IMR-90 (cell line): Measurements from ENCODE around the gene ACACA. TPM values are rescaled to one million over a fixed set of nuclear protein-coding genes. Genes with fewer than 3 reads are reported as not detected.

Experiments used
- ATAC-seq: fragments of 200-7000 bp; cut with Tn5 transposase; 2 replicates; pipeline ENCODE4 v1.9.1; 2020; ENCODE audit warnings: low read depth, mild to moderate bottlenecking, moderate library complexity
- BruUV-seq: library from RNA; stranded (reverse); fragments of 400-500 nt; replicated peaks from 2 replicates; lab custom pipeline; 2021; lab: Mats Ljungman, UMichigan
- CTCF ChIA-PET: fragments of 300-600 bp; formaldehyde crosslinking; extraction: SDS; loops from one replicate; lab custom pipeline; 2021; ENCODE audit warnings: antibody characterized with exemption; lab: Yijun Ruan, JAX
- POLR2A ChIA-PET: fragments of 300-600 bp; sonication (Branson Sonifier 250); formaldehyde crosslinking; loops from one replicate; lab custom pipeline; 2022; ENCODE audit warnings: antibody characterized with exemption; ENCODE audit not compliant: unreplicated experiment; lab: Charles Lee
- DNase-seq: peaks from one replicate; pipeline ENCODE4 v3.0.0; 2013
- H2AFZ ChIP-seq: replicated peaks from 2 replicates; pipeline ENCODE3; 2013; ENCODE audit warnings: low read length, mild to moderate bottlenecking; ENCODE audit not compliant: poor library complexity
- H2AK5ac ChIP-seq: 2 replicates; pipeline ENCODE4 v1.6.1; 2013; ENCODE audit warnings: low read depth, low read length, inconsistent platforms
- H2AK9ac ChIP-seq: replicated peaks from 2 replicates; pipeline ENCODE3; 2013; ENCODE audit warnings: mild to moderate bottlenecking, low read depth, low read length, moderate library complexity; ENCODE audit not compliant: poor library complexity
- H2BK120ac ChIP-seq: 2 replicates; pipeline ENCODE4 v1.6.1; 2013; ENCODE audit warnings: low read depth, low read length, inconsistent platforms
- H2BK15ac ChIP-seq: 3 replicates; pipeline ENCODE4 v1.6.1; 2013; ENCODE audit warnings: low read depth, low read length, inconsistent platforms
- H2BK20ac ChIP-seq: 2 replicates; pipeline ENCODE4 v1.6.1; 2013; ENCODE audit warnings: low read depth, mild to moderate bottlenecking, inconsistent platforms, low read length, moderate library complexity
- H2BK5ac ChIP-seq: 2 replicates; pipeline ENCODE4 v1.6.1; 2013; ENCODE audit warnings: mild to moderate bottlenecking, low read depth, low read length, inconsistent platforms; ENCODE audit not compliant: poor library complexity, severe bottlenecking
- H3K14ac ChIP-seq: replicated peaks from 2 replicates; pipeline ENCODE4 v1.6.1; 2013; ENCODE audit warnings: low read depth, low read length, inconsistent platforms
- H3K18ac ChIP-seq: 2 replicates; pipeline ENCODE4 v1.6.1; 2013; ENCODE audit warnings: low read depth, low read length, control low read depth
- H3K23ac ChIP-seq: 2 replicates; pipeline ENCODE4 v1.6.1; 2013; ENCODE audit warnings: low read depth, low read length, inconsistent platforms
- H3K27ac ChIP-seq: 2 replicates; pipeline ENCODE4 v1.5.1; 2013; ENCODE audit warnings: mild to moderate bottlenecking, control low read depth, low read length; ENCODE audit not compliant: insufficient read depth
- H3K27me3 ChIP-seq: 2 replicates; pipeline ENCODE4 v1.6.1; 2013; ENCODE audit warnings: low read length; ENCODE audit not compliant: control insufficient read depth, insufficient read depth
- H3K36me3 ChIP-seq: 2 replicates; pipeline ENCODE4 v1.6.1; 2013; ENCODE audit warnings: low read length, mixed read lengths; ENCODE audit not compliant: control insufficient read depth, insufficient read depth
- H3K4ac ChIP-seq: 2 replicates; pipeline ENCODE4 v1.6.1; 2013; ENCODE audit warnings: low read depth, low read length, inconsistent platforms
- H3K4me1 ChIP-seq: 2 replicates; pipeline ENCODE4 v1.6.1; 2013; ENCODE audit warnings: low read length, mixed read lengths; ENCODE audit not compliant: control insufficient read depth, insufficient read depth
- H3K4me2 ChIP-seq: 2 replicates; pipeline ENCODE4 v1.6.1; 2013; ENCODE audit warnings: low read depth, mild to moderate bottlenecking, control low read depth, low read length, moderate library complexity
- H3K4me3 ChIP-seq: 2 replicates; pipeline ENCODE4 v1.5.1; 2013; ENCODE audit warnings: low read depth, mild to moderate bottlenecking, control low read depth, low read length, moderate library complexity; ENCODE audit not compliant: insufficient read depth
- H3K56ac ChIP-seq: 2 replicates; pipeline ENCODE4 v1.6.1; 2013; ENCODE audit warnings: low read length, inconsistent platforms; ENCODE audit not compliant: insufficient read depth; ENCODE audit errors: extremely low read depth
- H3K79me1 ChIP-seq, 2 experiments: 2 replicates each; pipeline ENCODE4 v1.6.1; 2013; ENCODE audit warnings: low read length in 2 of 2, inconsistent platforms in 1 of 2, low read depth in 1 of 2
- H3K9ac ChIP-seq: 2 replicates; pipeline ENCODE4 v1.6.1; 2013; ENCODE audit warnings: low read depth, low read length, control low read depth
- H3K9me1 ChIP-seq: 2 replicates; pipeline ENCODE4 v1.6.1; 2013; ENCODE audit warnings: low read length, inconsistent platforms; ENCODE audit not compliant: insufficient read depth
- H3K9me3 ChIP-seq: 2 replicates; pipeline ENCODE4 v1.6.1; 2013; ENCODE audit warnings: low read length; ENCODE audit not compliant: control insufficient read depth, insufficient read depth
- H4K20me1 ChIP-seq: 2 replicates; pipeline ENCODE4 v1.6.1; 2013; ENCODE audit warnings: low read length, inconsistent platforms; ENCODE audit not compliant: insufficient read depth
- H4K5ac ChIP-seq: 2 replicates; pipeline ENCODE4 v1.6.1; 2013; ENCODE audit warnings: mild to moderate bottlenecking, low read depth, low read length, control low read depth
- H4K8ac ChIP-seq, 2 experiments: 2 replicates each; pipeline ENCODE4 v1.6.1; 2013; ENCODE audit warnings: low read depth in 2 of 2, low read length in 2 of 2, control low read depth in 1 of 2, inconsistent platforms in 1 of 2
- H4K91ac ChIP-seq: 2 replicates; pipeline ENCODE4 v1.6.1; 2013; ENCODE audit warnings: low read depth, low read length, inconsistent platforms; ENCODE audit not compliant: insufficient read depth
- CEBPB ChIP-seq: IDR thresholded peaks from 2 replicates; pipeline ENCODE4 v1.6.1; 2012; ENCODE audit warnings: low read depth, low read length, improper control_type of control experiment
- CHD1 ChIP-seq: IDR thresholded peaks from 2 replicates; pipeline ENCODE4 v1.6.1; 2012; ENCODE audit warnings: low read depth, low read length, improper control_type of control experiment
- MAZ ChIP-seq: IDR thresholded peaks from 2 replicates; pipeline ENCODE4 v1.6.1; 2012; ENCODE audit warnings: low read depth, mild to moderate bottlenecking, low read length, improper control_type of control experiment, moderate library complexity, borderline replicate concordance
- NFE2L2 ChIP-seq: fragments of 150-350 bp; IDR thresholded peaks from 2 replicates; pipeline ENCODE4 v1.6.1; 2016; ENCODE audit warnings: low read depth, mild to moderate bottlenecking, low read length
- POLR2A ChIP-seq: IDR thresholded peaks from 2 replicates; pipeline ENCODE4 v1.6.1; 2012; ENCODE audit warnings: mild to moderate bottlenecking, low read depth, low read length
- SMC3 ChIP-seq: fragments of 150-350 bp; IDR thresholded peaks from 2 replicates; pipeline ENCODE4 v1.6.1; 2016; ENCODE audit warnings: low read depth, mild to moderate bottlenecking, antibody characterized with exemption, low read length, moderate library complexity
- WGBS, 2 experiments: methylation state at CpG; one replicate each; pipeline versions ENCODE4 v1.1.5 to v1.1.7; 2013; ENCODE audit warnings: missing lambda C conversion rate in 2 of 2; ENCODE audit not compliant: insufficient read length in 1 of 2; ENCODE audit errors: extremely low coverage in 2 of 2; 5-methylcytosine and 5-hydroxymethylcytosine counted together
- dilution Hi-C: fragments of 300-500 bp; cut with HindIII; formaldehyde crosslinking; loops from one replicate; pipeline ENCODE4 v1.14.3; 2018; ENCODE audit warnings: low sequenced_read_pairs; ENCODE audit not compliant: unreplicated experiment
- in situ Hi-C: fragments of 300-500 bp; cut with MboI; formaldehyde crosslinking; loops from 3 replicates; pipeline ENCODE4 v1.14.3; 2019; ENCODE audit warnings: low sequenced_read_pairs, inconsistent platforms, mixed read lengths
- intact Hi-C: fragments of 100-400 bp; cut with micrococcal nuclease; formaldehyde crosslinking; loops from 2 replicates; pipeline ENCODE4 v1.10.0; 2022
- polyA plus RNA-seq, 3 experiments: library from polyadenylated mRNA; depleted of rRNA; stranded (reverse); fragments of >200 nt; gene quantifications; 2 replicates each; pipeline ENCODE4 v1.2.3, GENCODE V29; 2012; ENCODE audit warnings: low replicate concordance in 1 of 3
- total RNA-seq: library from RNA; depleted of rRNA; stranded (reverse); fragments of >200 nt; gene quantifications from 2 replicates; pipeline ENCODE4 v1.2.3, GENCODE V29; 2012
- TF ChIP-seq, protein P1 (sequence below): fragments of 150-350 bp; IDR thresholded peaks from 2 replicates; pipeline ENCODE4 v1.6.1; 2017; ENCODE audit warnings: mild to moderate bottlenecking, antibody characterized with exemption, low read length, low read depth

ACACA gene
- total and polyA plus RNA-seq, 2 of the 4 experiments (the other 2 are of a cell fraction), result 21.3 to 39.1 TPM

DNA sequence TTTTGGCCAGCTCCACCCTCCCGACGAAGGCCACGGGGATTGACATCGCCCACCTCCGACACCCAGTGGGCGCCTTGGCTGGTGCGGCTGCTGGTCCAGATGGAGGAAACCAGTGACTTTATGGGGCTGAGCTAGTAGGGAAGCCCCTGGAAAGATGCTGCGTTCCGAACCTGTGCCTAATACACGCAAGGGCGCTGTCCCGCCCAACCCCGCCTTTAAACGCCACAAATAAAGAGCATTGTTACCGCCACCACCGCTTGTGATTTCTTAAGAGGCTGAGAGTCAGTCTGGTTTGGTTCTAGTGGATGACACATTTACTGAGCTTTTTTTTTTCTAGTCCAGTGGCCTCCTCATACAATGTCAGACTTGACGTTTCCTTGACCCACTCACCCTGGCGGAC, 350.0 kb downstream of the ACACA start:
- ATAC-seq (no peak), DNase-seq (no peak)
- Histone ChIP-seq H4K20me1 (no peaks in the 10 kb centered on the region), H3K18ac (no peak overlapping the region), H3K27ac (no peak overlapping the region), H2BK20ac (no peak overlapping the region), H2AK9ac (no peak overlapping the region), H4K91ac (no peak overlapping the region), H2AFZ (no peak overlapping the region), H4K5ac (no peak overlapping the region), H3K23ac (no peak overlapping the region), H3K36me3 (peaks cover 9% of the 10 kb centered on the region), H3K4me3 (no peak overlapping the region), H3K9ac (no peak overlapping the region), H3K27me3 (no peaks in the 10 kb centered on the region), H3K4me1 (peaks cover 3% of the 10 kb centered on the region; the same call in 1 of the 2 replicates), H2BK5ac (no peak overlapping the region), H2AK5ac (no peak overlapping the region), H3K14ac (no peak overlapping the region), H3K9me3 (no peaks in the 10 kb centered on the region), H2BK120ac (no peak overlapping the region), H3K4ac (no peak overlapping the region), H2BK15ac (no peak overlapping the region), H4K8ac (no peak overlapping the region), H3K9me1 (no peaks in the 10 kb centered on the region; the same call in 1 of the 2 replicates), H3K79me1 (no peaks in the 10 kb centered on the region; a peak in 1 of 4 replicates), H3K56ac (no peak overlapping the region), H3K4me2 (no peak overlapping the region)
- ChIA-PET CTCF (no interaction called here), POLR2A (no interaction called here)
- in situ Hi-C loops (no loop called here), dilution Hi-C loops (loop anchor here (25.0 kb wide), 1 partner anchor 419 kb away; no protein-coding TSS in a partner anchor), intact Hi-C loops (no loop called here)
- no TSS peak for BruUV-seq
- TF ChIP-seq SMC3 (no peak), MAZ (no peak), POLR2A (no peak), NFE2L2 (no peak), CEBPB (no peak), CHD1 (no peak)
- TF ChIP-seq, protein P1, sequence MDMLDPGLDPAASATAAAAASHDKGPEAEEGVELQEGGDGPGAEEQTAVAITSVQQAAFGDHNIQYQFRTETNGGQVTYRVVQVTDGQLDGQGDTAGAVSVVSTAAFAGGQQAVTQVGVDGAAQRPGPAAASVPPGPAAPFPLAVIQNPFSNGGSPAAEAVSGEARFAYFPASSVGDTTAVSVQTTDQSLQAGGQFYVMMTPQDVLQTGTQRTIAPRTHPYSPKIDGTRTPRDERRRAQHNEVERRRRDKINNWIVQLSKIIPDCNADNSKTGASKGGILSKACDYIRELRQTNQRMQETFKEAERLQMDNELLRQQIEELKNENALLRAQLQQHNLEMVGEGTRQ, result no peak
- WGBS, 2 experiments, result no CpG with 5 or more reads among the region's 18 CpGs
